Suprapubic skin (tissue), 4 donors: ENCODE results near the gene SMG1.
"Not testable (repeated sequence)": the region's sequence is repeated elsewhere in the genome, so short reads cannot be mapped to it uniquely, and the experiment has no call there.

Experiments used
- EP300 ChIP-seq: sonication (generic); formaldehyde crosslinking; IDR thresholded peaks from one replicate; pipeline ENCODE4 v1.6.1; 2017; ENCODE audit warnings: antibody characterized with exemption
- POLR2AphosphoS5 ChIP-seq, 3 donors: sonication (generic); formaldehyde crosslinking; IDR thresholded peaks; one replicate each; pipeline ENCODE4 v1.6.1; 2017; ENCODE audit warnings: antibody characterized with exemption in 3 of 3
- TF ChIP-seq, protein P1 (sequence below), 2 donors: fragments of 200-600 bp in 1 of 2; fragments of 450-650 bp in 1 of 2; sonication (generic) in 1 of 2; IDR thresholded peaks; one replicate each; pipeline ENCODE4 v1.5.1; 2016 to 2019; ENCODE audit warnings: antibody characterized with exemption in 2 of 2, mild to moderate bottlenecking in 1 of 2, moderate library complexity in 1 of 2

DNA sequence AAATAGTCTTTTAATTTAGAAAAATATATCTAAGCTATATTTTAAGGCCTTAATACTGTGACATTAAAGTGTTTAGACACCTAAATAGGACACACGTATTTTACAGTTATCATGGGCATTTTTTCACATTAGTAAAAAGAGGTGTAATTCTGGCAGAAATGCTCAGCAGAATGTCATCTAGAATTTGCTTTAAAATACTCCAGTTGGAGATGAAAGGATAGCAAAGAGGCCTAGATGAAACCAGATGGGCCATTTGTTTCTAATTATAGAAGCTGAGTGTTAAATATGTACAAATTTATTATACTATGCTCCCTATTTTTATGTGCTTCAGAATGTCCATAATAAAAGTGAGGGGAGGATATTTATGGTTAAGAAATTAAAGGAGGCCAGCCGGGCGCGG is 48.5 kb downstream of the SMG1 start:
- not testable (repeated sequence) for TF ChIP-seq POLR2AphosphoS5 (IDR thresholded peaks at IDR 0.05); EP300
- TF ChIP-seq, protein P1, sequence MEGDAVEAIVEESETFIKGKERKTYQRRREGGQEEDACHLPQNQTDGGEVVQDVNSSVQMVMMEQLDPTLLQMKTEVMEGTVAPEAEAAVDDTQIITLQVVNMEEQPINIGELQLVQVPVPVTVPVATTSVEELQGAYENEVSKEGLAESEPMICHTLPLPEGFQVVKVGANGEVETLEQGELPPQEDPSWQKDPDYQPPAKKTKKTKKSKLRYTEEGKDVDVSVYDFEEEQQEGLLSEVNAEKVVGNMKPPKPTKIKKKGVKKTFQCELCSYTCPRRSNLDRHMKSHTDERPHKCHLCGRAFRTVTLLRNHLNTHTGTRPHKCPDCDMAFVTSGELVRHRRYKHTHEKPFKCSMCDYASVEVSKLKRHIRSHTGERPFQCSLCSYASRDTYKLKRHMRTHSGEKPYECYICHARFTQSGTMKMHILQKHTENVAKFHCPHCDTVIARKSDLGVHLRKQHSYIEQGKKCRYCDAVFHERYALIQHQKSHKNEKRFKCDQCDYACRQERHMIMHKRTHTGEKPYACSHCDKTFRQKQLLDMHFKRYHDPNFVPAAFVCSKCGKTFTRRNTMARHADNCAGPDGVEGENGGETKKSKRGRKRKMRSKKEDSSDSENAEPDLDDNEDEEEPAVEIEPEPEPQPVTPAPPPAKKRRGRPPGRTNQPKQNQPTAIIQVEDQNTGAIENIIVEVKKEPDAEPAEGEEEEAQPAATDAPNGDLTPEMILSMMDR (IDR thresholded peaks at IDR 0.05), result not testable (repeated sequence)
